LNCaP clone FGC (cell line): ENCODE results near the gene TGFB1.
A peak's percentile ranks its signal among the peaks of the same experiment; 100 is the strongest.

Source experiments
- DNase-seq: peaks from one replicate; pipeline ENCODE4 v3.0.0-alpha.2; 2011; ENCODE audit warnings: low read depth
- H3K4me3 ChIP-seq: 2 replicates; pipeline ENCODE4 v1.5.1; 2011; ENCODE audit warnings: mild to moderate bottlenecking, low read depth, low read length, control low read depth
- CTCF ChIP-seq: IDR thresholded peaks from 2 replicates; pipeline ENCODE4 v1.5.1; 2012; ENCODE audit warnings: mild to moderate bottlenecking; ENCODE audit not compliant: control insufficient read depth, insufficient read depth; ENCODE audit errors: extremely low read depth

The TGFB1 gene

GRCh38 chr19:41330946-41331678 is 22.6 kb downstream of the TGFB1 start:
- DNase-seq: peak; percentile 3
- no peak overlapping the region for H3K4me3 ChIP-seq
- TF ChIP-seq CTCF: no peak

GRCh38 chr19:41330481-41330880 is 23.2 kb downstream of the TGFB1 start:
- no peak overlapping the region for H3K4me3 ChIP-seq
- TF ChIP-seq CTCF: no peak
- DNase-seq: no peak

DNA sequence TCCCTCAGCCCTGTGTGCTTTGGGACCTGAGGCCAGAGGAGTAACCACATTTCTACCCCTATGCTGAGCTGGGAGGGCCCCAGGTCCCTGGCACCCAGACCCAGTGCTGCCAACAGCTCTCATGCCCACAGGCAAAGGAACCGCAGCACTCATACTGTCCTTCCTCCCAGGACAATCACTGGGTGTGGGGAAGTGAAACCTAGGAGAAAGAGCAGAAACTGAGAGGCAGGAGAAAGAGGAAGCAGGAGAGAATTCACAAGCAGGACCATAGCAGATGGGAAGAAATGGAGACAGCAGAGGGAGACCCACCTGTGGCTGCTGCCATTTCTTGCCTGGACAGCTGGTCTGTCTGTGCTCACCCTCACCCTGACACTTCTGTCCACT is 24.9 kb downstream of the TGFB1 start:
- no peak overlapping the region for H3K4me3 ChIP-seq
- TF ChIP-seq CTCF: no peak
- DNase-seq: no peak

GRCh38 chr19:41328157-41328841 is 25.4 kb downstream of the TGFB1 start:
- no peak for TF ChIP-seq CTCF
- H3K4me3 ChIP-seq: no peak overlapping the region
- DNase-seq: no peak

DNA sequence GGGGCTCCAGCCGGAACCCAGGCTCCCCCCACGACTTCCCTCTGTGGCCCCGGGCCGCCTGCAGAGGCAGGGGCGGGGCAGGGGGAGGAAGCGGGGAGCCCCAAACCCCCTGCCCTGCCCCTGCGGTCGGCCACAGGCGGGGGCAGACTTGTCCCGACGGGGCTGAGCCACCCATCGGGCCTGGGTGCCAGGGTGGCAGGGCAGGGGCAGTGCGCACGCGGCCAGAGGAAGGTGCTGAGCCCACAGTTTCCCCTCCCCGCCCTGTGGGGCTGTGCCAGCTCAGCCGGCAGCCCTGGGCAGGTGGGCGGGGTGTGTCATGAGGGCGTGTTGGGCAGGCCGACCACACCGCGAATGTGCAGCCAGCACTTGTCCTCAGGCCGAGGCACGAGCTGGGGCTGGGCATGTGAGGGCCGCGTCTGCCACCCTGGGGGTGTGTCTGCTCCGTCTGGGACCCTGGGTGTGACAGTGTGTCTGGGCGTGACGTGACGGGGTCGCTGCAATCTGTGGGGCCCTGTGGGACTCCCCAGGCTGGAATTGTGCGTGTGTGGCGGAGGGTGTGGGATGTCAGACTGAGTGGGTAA is 26.1 kb downstream of the TGFB1 start:
- no peak overlapping the region for H3K4me3 ChIP-seq

DNA sequence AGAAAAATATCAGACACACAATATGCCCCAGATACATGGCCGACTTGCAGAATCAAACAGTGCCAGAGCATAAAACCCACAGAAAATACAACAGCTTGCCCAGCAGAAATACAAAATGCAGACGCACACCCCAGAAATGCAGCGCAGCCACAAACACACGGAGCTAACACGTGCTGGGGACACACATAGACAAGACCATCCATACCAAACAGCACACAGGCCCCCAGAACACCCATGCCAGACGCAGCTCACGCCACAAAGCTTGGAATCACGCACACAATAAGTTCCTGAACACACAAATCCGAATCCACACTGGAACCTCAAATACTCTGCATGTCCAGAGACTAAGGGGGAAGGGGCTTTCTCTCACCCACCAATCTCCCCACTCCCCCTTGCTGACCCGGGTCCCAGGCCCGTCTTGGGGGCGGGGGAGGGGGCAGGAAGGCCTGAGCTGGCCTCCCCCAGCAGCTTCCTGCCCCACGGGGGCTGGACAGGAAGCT is 26.6 kb downstream of the TGFB1 start:
- TF ChIP-seq CTCF: no peak
- DNase-seq: no peak

More for the DNA sequence above, 26.1 kb downstream of the TGFB1 start:
- TF ChIP-seq CTCF: no peak
- no peak for DNase-seq

More for the DNA sequence above, 26.6 kb downstream of the TGFB1 start:
- H3K4me3 ChIP-seq: no peak overlapping the region
